B cell (primary cell): ENCODE measurements around the gene RHOT2. TPM values are rescaled to one million over a fixed set of nuclear protein-coding genes. Genes with fewer than 3 reads are reported as not detected.

Source experiments
- ATAC-seq: fragments of 200-7000 bp; cut with Tn5 transposase; one replicate; pipeline ENCODE4 v1.10.0; 2021; ENCODE audit warnings: low read depth, mild to moderate bottlenecking, moderate number of reproducible peaks, moderate library complexity
- CTCF ChIA-PET: fragments of 350-600 bp; sonication (Branson Sonifier 250); formaldehyde crosslinking; loops from one replicate; lab custom pipeline; 2021; ENCODE audit warnings: antibody characterized with exemption, inconsistent platforms; lab: Charles Lee
- POLR2A ChIA-PET: fragments of 350-600 bp; sonication (Branson Sonifier 250); formaldehyde crosslinking; loops from one replicate; lab custom pipeline; 2021; ENCODE audit warnings: antibody characterized with exemption; lab: Charles Lee
- DNase-seq: peaks from one replicate; pipeline ENCODE4 v3.0.0; 2013
- H2AFZ ChIP-seq: 2 replicates; pipeline ENCODE4 v1.6.1; 2012; ENCODE audit warnings: mild to moderate bottlenecking, low read depth, low read length; ENCODE audit not compliant: insufficient read depth, poor library complexity, severe bottlenecking
- H3K27ac ChIP-seq, 2 donors: 1 replicate in 1 of 2; 2 replicates in 1 of 2; pipeline ENCODE4 v1.5.1; 2012 to 2013; ENCODE audit warnings: low read length in 2 of 2, mild to moderate bottlenecking in 2 of 2, moderate library complexity in 1 of 2
- H3K27me3 ChIP-seq, 4 experiments: fragments of 200-600 bp in 1 of 4; sonication (generic) in 1 of 4; replicated peaks in 1 of 4; 1 replicate in 2 of 4; 2 replicates in 2 of 4; pipeline versions ENCODE4 v1.6.1 to v1.7.0; 2013 to 2016; ENCODE audit warnings: low read length in 3 of 4, mild to moderate bottlenecking in 2 of 4, mixed read lengths in 1 of 4, moderate library complexity in 1 of 4; ENCODE audit not compliant: insufficient read depth in 4 of 4, control insufficient read depth in 3 of 4; ENCODE audit errors: control extremely low read depth in 1 of 4
- H3K36me3 ChIP-seq, 2 experiments: replicated peaks in 1 of 2; 1 replicate in 1 of 2; 2 replicates in 1 of 2; pipeline versions ENCODE4 v1.6.1 to v1.7.1; 2013; ENCODE audit warnings: low read length in 1 of 2; ENCODE audit not compliant: insufficient read depth in 2 of 2, control insufficient read depth in 1 of 2; ENCODE audit errors: control extremely low read depth in 1 of 2, extremely low read depth in 1 of 2
- H3K4me1 ChIP-seq, 2 donors: fragments of 200-600 bp in 1 of 2; sonication (generic) in 1 of 2; 1 replicate in 1 of 2; 2 replicates in 1 of 2; pipeline versions ENCODE4 v1.5.1 to v1.6.1; 2013 to 2017; ENCODE audit warnings: low read length in 2 of 2; ENCODE audit not compliant: control insufficient read depth in 2 of 2, insufficient read depth in 2 of 2
- H3K4me2 ChIP-seq: replicated peaks from 2 replicates; pipeline ENCODE3; 2012; ENCODE audit warnings: mild to moderate bottlenecking, low read depth, low read length; ENCODE audit not compliant: poor library complexity, severe bottlenecking
- H3K4me3 ChIP-seq, 5 experiments: fragments of 200-600 bp in 1 of 5; sonication (generic) in 1 of 5; 1 replicate in 3 of 5; 2 replicates in 2 of 5; pipeline versions ENCODE4 v1.5.1 to v1.7.0; 2011 to 2016; ENCODE audit warnings: low read length in 4 of 5, mild to moderate bottlenecking in 4 of 5, low read depth in 2 of 5, control low read depth in 1 of 5, moderate library complexity in 1 of 5; ENCODE audit not compliant: insufficient read depth in 1 of 5; ENCODE audit errors: control extremely low read depth in 1 of 5, extremely low read depth in 1 of 5
- H3K79me2 ChIP-seq: fragments of 200-600 bp; sonication (generic); one replicate; pipeline ENCODE4 v1.6.0; 2016; ENCODE audit warnings: low read length; ENCODE audit not compliant: control insufficient read depth, insufficient read depth
- H3K9ac ChIP-seq: fragments of 200-600 bp; sonication (generic); 2 replicates; pipeline ENCODE4 v1.6.1; 2017; ENCODE audit warnings: mild to moderate bottlenecking, low read length, moderate library complexity
- H3K9me3 ChIP-seq, 3 donors: one replicate each; pipeline versions ENCODE4 v1.6.1 to v1.7.1; 2013; ENCODE audit warnings: low read length in 2 of 3; ENCODE audit not compliant: control insufficient read depth in 2 of 3, insufficient read depth in 1 of 3; ENCODE audit errors: control extremely low read depth in 1 of 3
- H4K20me1 ChIP-seq: 2 replicates; pipeline ENCODE4 v1.6.0; 2012; ENCODE audit warnings: mild to moderate bottlenecking, low read length; ENCODE audit not compliant: insufficient read depth, control insufficient read depth, poor library complexity, severe bottlenecking
- H3K27ac Mint-ChIP-seq: one replicate; pipeline ENCODE4 v1.8.0; 2021; ENCODE audit warnings: mixed read lengths
- H3K27me3 Mint-ChIP-seq: one replicate; pipeline ENCODE4 v1.8.0; 2021; ENCODE audit warnings: mixed read lengths
- H3K4me1 Mint-ChIP-seq: one replicate; pipeline ENCODE4 v1.8.0; 2021; ENCODE audit warnings: mixed read lengths
- H3K4me3 Mint-ChIP-seq: one replicate; pipeline ENCODE4 v1.8.0; 2021; ENCODE audit warnings: mixed read lengths
- H3K9me3 Mint-ChIP-seq: one replicate; pipeline ENCODE4 v1.8.0; 2022; ENCODE audit warnings: mixed read lengths; ENCODE audit not compliant: insufficient read depth
- EZH2 ChIP-seq: IDR thresholded peaks from 2 replicates; pipeline ENCODE4 v1.6.1; 2012; ENCODE audit warnings: borderline replicate concordance, low read depth, mild to moderate bottlenecking, moderate library complexity, low read length; ENCODE audit not compliant: insufficient read depth, poor library complexity, severe bottlenecking
- WGBS: methylation state at CpG from one replicate; pipeline ENCODE4 v1.1.5; 2013; ENCODE audit warnings: missing lambda C conversion rate; ENCODE audit not compliant: insufficient coverage; 5-methylcytosine and 5-hydroxymethylcytosine counted together
- intact Hi-C: fragments of 100-400 bp; cut with micrococcal nuclease; formaldehyde crosslinking; loops from one replicate; pipeline ENCODE4 v1.10.0; 2022
- polyA plus RNA-seq: library from polyadenylated mRNA; depleted of rRNA; stranded (reverse); fragments of >200 nt; gene quantifications from 2 replicates; pipeline ENCODE4 v1.2.3, GENCODE V29; 2012
- total RNA-seq, 2 donors: library from RNA; stranded (reverse); fragments of 120-200 nt in 1 of 2; gene quantifications; 1 replicate in 1 of 2; 2 replicates in 1 of 2; pipeline versions ENCODE4 v1.2.3 to v1.2.4, GENCODE V29; 2013 to 2022
- TF ChIP-seq, protein P1 (sequence below): fragments of 200-600 bp; IDR thresholded peaks from one replicate; pipeline ENCODE4 v1.8.0; 2022; ENCODE audit warnings: antibody characterized with exemption, mild to moderate bottlenecking

Gene RHOT2
- total and polyA plus RNA-seq, 2 donors (not counting 1 experiment from before 2014, with no cell fraction given) = 207 to 461 TPM

DNA sequence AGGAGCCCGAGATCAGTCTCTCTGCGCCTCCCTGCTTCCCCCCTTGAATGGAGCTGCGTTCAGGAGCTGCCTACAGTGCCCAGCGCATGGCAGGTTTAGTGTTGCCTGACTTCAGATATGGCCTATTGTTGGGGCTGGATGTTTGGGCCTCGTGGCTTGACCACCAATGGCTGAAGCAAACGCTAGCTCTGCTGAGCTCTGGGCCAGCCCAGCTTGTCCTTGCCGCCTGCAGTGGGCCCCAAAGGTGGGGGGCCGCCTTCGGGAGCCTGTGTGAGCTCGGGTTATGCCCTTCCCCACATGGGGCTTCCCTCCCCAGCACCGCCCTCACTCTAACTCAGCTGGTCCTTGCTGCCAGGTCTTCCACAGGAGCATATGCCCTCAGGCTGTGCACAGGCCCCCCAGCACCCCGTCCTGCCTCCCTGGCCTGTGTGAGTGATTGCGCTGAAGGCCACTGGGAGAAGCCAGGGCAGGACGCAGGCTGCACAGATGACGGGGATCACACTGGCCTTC lies 29.8 kb upstream of the RHOT2 start:
- no peak overlapping the region for H3K9ac ChIP-seq

DNA sequence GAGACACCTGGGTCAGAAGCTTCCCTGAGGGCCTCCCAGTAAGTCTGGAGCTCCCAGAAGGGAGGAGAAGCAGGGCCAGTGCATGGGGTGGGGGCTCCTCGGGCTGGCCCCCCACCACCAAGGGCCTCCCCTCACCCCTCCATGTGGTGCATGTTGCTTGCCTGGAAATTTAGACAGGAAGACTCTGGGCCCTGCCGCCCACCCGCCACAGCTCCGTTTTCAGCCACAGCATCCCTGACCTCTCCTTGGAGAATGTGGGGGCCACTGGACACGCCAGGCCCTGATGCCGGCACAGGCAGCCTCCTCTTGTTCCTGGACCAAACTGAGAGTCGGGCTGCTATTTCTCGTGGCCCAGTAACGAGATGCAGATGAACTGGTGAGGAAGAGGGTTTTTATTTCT lies 29.1 kb upstream of the RHOT2 start:
- ATAC-seq (no peak), DNase-seq (no peak)
- Histone ChIP-seq H3K9me3 (no peaks in the 10 kb centered on the region), H3K79me2 (peaks cover 16% of the 10 kb centered on the region), H4K20me1 (peaks cover 20% of the 10 kb centered on the region), H3K36me3 (peaks cover 0 to 3% of the 10 kb centered on the region in 2 experiments), H3K9ac (no peak overlapping the region), H3K27me3 (no peaks in the 10 kb centered on the region), H3K4me1 (peaks cover 22 to 54% of the 10 kb centered on the region in 2 donors), H3K27ac (no peak overlapping the region), H2AFZ (no peak overlapping the region), H3K4me2 (peak overlapping the region; percentile 15), H3K4me3 (no peak overlapping the region)
- Mint-ChIP-seq H3K9me3 (no peaks in the 10 kb centered on the region), H3K27me3 (no peaks in the 10 kb centered on the region), H3K4me1 (peaks cover 23% of the 10 kb centered on the region), H3K27ac (peak overlapping the region; percentile 68), H3K4me3 (peak overlapping the region; percentile 54)
- ChIA-PET POLR2A (no interaction called here), CTCF (interaction anchor here (1.5 kb wide), 1 partner anchor 9 kb away, joined by 5 read pairs; no protein-coding TSS in a partner anchor)
- intact Hi-C loops = no loop called here
- 96% methylated on average over 4 of the region's 9 CpGs for WGBS
- TF ChIP-seq, protein P1, sequence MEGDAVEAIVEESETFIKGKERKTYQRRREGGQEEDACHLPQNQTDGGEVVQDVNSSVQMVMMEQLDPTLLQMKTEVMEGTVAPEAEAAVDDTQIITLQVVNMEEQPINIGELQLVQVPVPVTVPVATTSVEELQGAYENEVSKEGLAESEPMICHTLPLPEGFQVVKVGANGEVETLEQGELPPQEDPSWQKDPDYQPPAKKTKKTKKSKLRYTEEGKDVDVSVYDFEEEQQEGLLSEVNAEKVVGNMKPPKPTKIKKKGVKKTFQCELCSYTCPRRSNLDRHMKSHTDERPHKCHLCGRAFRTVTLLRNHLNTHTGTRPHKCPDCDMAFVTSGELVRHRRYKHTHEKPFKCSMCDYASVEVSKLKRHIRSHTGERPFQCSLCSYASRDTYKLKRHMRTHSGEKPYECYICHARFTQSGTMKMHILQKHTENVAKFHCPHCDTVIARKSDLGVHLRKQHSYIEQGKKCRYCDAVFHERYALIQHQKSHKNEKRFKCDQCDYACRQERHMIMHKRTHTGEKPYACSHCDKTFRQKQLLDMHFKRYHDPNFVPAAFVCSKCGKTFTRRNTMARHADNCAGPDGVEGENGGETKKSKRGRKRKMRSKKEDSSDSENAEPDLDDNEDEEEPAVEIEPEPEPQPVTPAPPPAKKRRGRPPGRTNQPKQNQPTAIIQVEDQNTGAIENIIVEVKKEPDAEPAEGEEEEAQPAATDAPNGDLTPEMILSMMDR = no peak
- no peak for TF ChIP-seq EZH2

More for the DNA sequence above, 29.8 kb upstream of the RHOT2 start:
- H2AFZ ChIP-seq = no peak overlapping the region
- Mint-ChIP-seq H3K27ac (no peak overlapping the region), H3K27me3 (no peaks in the 10 kb centered on the region), H3K4me1 (peaks cover 23% of the 10 kb centered on the region), H3K9me3 (no peaks in the 10 kb centered on the region), H3K4me3 (peak overlapping the region; percentile 47)
- H4K20me1 ChIP-seq = peaks cover 18% of the 10 kb centered on the region
- no peaks in the 10 kb centered on the region for H3K27me3 ChIP-seq
- WGBS = 94% methylated on average over 14 of the region's 15 CpGs
- no peak overlapping the region for H3K27ac ChIP-seq
- intact Hi-C loops = no loop called here
- H3K36me3 ChIP-seq = peaks cover 0 to 3% of the 10 kb centered on the region in 2 experiments
- H3K4me2 ChIP-seq = peak overlapping the region; percentile 94
- ChIA-PET POLR2A (interaction anchor here (0.5 to 0.6 kb wide), 2 partner anchors 10 to 79 kb away, joined by 3 read pairs; no protein-coding TSS in a partner anchor), CTCF (interaction anchor here (1.5 kb wide), 1 partner anchor 10 kb away, joined by 5 read pairs; no protein-coding TSS in a partner anchor)
- peak; percentile 29 for DNase-seq
- H3K4me1 ChIP-seq = peaks cover 21 to 52% of the 10 kb centered on the region in 2 donors
- H3K79me2 ChIP-seq = peaks cover 16% of the 10 kb centered on the region
- no peak overlapping the region for H3K4me3 ChIP-seq
- ATAC-seq = no peak
- no peak for TF ChIP-seq EZH2
- TF ChIP-seq, protein P1 = no peak
- no peaks in the 10 kb centered on the region for H3K9me3 ChIP-seq
